Ishikawa (cell line): ENCODE results near the gene TMEM120B.

Source experiments
- CEBPB ChIP-seq: IDR thresholded peaks from 2 replicates; pipeline ENCODE4 v1.6.1; 2012
- CREB1 ChIP-seq: IDR thresholded peaks from 2 replicates; pipeline ENCODE4 v1.6.1; 2012; ENCODE audit warnings: low read depth
- FOXM1 ChIP-seq: IDR thresholded peaks from 2 replicates; pipeline ENCODE4 v1.6.1; 2012; ENCODE audit warnings: low read depth, borderline replicate concordance
- RAD21 ChIP-seq: IDR thresholded peaks from 2 replicates; pipeline ENCODE4 v1.6.1; 2012; ENCODE audit warnings: low read depth
- REST ChIP-seq: IDR thresholded peaks from 2 replicates; pipeline ENCODE4 v1.6.1; 2012; ENCODE audit warnings: low read depth, mild to moderate bottlenecking
- TAF1 ChIP-seq: IDR thresholded peaks from 2 replicates; pipeline ENCODE4 v1.6.1; 2012; ENCODE audit warnings: low read depth, mild to moderate bottlenecking

GRCh38 chr12:121722511-121722910 is 10.0 kb downstream of the TMEM120B start:
- TF ChIP-seq FOXM1 (no peak), TAF1 (no peak), CEBPB (no peak), REST (no peak), CREB1 (no peak), RAD21 (no peak)
